ENCODE results near the gene SLC40A1. TPM values are rescaled to one million over a fixed set of nuclear protein-coding genes. Genes with fewer than 3 reads are reported as not detected.

The SLC40A1 gene
- total and polyA plus RNA-seq, 4 donors, result 97.4 to 572 (median 168) TPM

GRCh38 chr2:189534854-189535832 is 45.4 kb downstream of the SLC40A1 start:
- Histone ChIP-seq H3K9ac (ENCODE audit: low read depth in 1 of 2, low read length in 2 of 2) (no peak overlapping the region), H3K27ac (ENCODE audit: low read depth in 1 of 2, low read length in 2 of 2) (no peak overlapping the region), H3K4me1 (ENCODE audit: control insufficient read depth in 4 of 4, insufficient read depth in 4 of 4, low read length in 3 of 4) (peaks cover 0 to 3% (median 0%) of the 10 kb centered on the region in 4 donors), H3K4me3 (ENCODE audit: low read depth in 1 of 3, low read length in 3 of 3) (no peak overlapping the region), H3K36me3 (ENCODE audit: control insufficient read depth in 4 of 4, insufficient read depth in 3 of 4, low read depth in 1 of 4, low read length in 3 of 4) (no peaks in the 10 kb centered on the region), H3K9me3 (ENCODE audit: control insufficient read depth in 4 of 4, low read length in 3 of 4) (no peaks in the 10 kb centered on the region), H3K27me3 (ENCODE audit: control insufficient read depth in 4 of 4, insufficient read depth in 4 of 4, low read length in 3 of 4) (no peaks in the 10 kb centered on the region)
- 74% methylated on average over 1 of the region's 1 CpG for WGBS
- no peak for DNase-seq (ENCODE audit: low spot score)
- TF ChIP-seq JUND (IDR thresholded peaks at IDR 0.05) (no peak), SP1 (IDR thresholded peaks at IDR 0.05) (no peak), TAF1 (conservative IDR thresholded peaks at IDR 0.05) (no peak), CTCF (IDR thresholded peaks at IDR 0.05; ENCODE audit: low read depth, low read length, missing input control) (no peak), HNF4A (conservative IDR thresholded peaks at IDR 0.05) (no peak), YY1 (IDR thresholded peaks at IDR 0.05) (no peak), ATF3 (IDR thresholded peaks at IDR 0.05) (no peak)

- no peaks in the 10 kb centered on the region for H3K9me3 ChIP-seq (ENCODE audit: control insufficient read depth in 4 of 4, low read length in 3 of 4)
- no peak overlapping the region for H3K4me3 ChIP-seq (ENCODE audit: low read depth in 1 of 3, low read length in 3 of 3)
- WGBS, result 86% methylated on average over 6 of the region's 6 CpGs
- no peak overlapping the region for H3K9ac ChIP-seq (ENCODE audit: low read depth in 1 of 2, low read length in 2 of 2)
- no peaks in the 10 kb centered on the region for H3K36me3 ChIP-seq (ENCODE audit: control insufficient read depth in 4 of 4, insufficient read depth in 3 of 4, low read depth in 1 of 4, low read length in 3 of 4)
- H3K27me3 ChIP-seq (ENCODE audit: control insufficient read depth in 4 of 4, insufficient read depth in 4 of 4, low read length in 3 of 4), result no peaks in the 10 kb centered on the region
- DNase-seq (ENCODE audit: low spot score), result no peak
- peaks cover 0 to 3% (median 0%) of the 10 kb centered on the region in 4 donors for H3K4me1 ChIP-seq (ENCODE audit: control insufficient read depth in 4 of 4, insufficient read depth in 4 of 4, low read length in 3 of 4)
- TF ChIP-seq CTCF (IDR thresholded peaks at IDR 0.05; ENCODE audit: low read depth, low read length, missing input control) (no peak), FOXA2 (IDR thresholded peaks at IDR 0.05) (no peak), HNF4G (IDR thresholded peaks at IDR 0.05) (no peak), REST (IDR thresholded peaks at IDR 0.05) (no peak), SP1 (IDR thresholded peaks at IDR 0.05) (no peak), ZBTB33 (IDR thresholded peaks at IDR 0.05) (no peak), ATF3 (IDR thresholded peaks at IDR 0.05) (no peak), EGR1 (IDR thresholded peaks at IDR 0.05; ENCODE audit: low read depth in 2 of 2) (no peak), JUND (IDR thresholded peaks at IDR 0.05) (peak in 1 of 2 donors; percentile 25), FOXA1 (IDR thresholded peaks at IDR 0.05) (no peak), MAX (IDR thresholded peaks at IDR 0.05) (no peak), HNF4A (conservative IDR thresholded peaks at IDR 0.05) (peak; percentile 51 to 76), NR2F2 (IDR thresholded peaks at IDR 0.05) (no peak), GABPA (IDR thresholded peaks at IDR 0.05 in 1 of 2, conservative IDR thresholded peaks at IDR 0.05 in 1 of 2) (no peak), YY1 (IDR thresholded peaks at IDR 0.05) (no peak), RXRA (IDR thresholded peaks at IDR 0.05) (peak in 1 of 2 donors; percentile 45), RAD21 (IDR thresholded peaks at IDR 0.05) (peak in 1 of 2 donors; percentile 3)
- H3K27ac ChIP-seq (ENCODE audit: low read depth in 1 of 2, low read length in 2 of 2), result no peak overlapping the region
Observed at GRCh38 chr2:189533288-189534035, 47.1 kb downstream of the SLC40A1 start.
